Tibial nerve (tissue), 3 donors: Measurements from ENCODE around the gene SORBS1.

ENCODE experiments used
- POLR2A ChIP-seq, 2 donors: fragments of 450-650 bp; IDR thresholded peaks; one replicate each; pipeline ENCODE4 v1.6.1; 2017; ENCODE audit warnings: antibody characterized with exemption in 2 of 2, mild to moderate bottlenecking in 2 of 2, moderate library complexity in 2 of 2
- TF ChIP-seq, protein P1 (sequence below), 5 experiments: fragments of 200-600 bp in 3 of 5; fragments of 450-650 bp in 2 of 5; sonication (generic) in 3 of 5; IDR thresholded peaks; one replicate each; pipeline ENCODE4 v1.5.1; 2016 to 2019; ENCODE audit warnings: antibody characterized with exemption in 5 of 5, mild to moderate bottlenecking in 3 of 5, moderate library complexity in 2 of 5

DNA sequence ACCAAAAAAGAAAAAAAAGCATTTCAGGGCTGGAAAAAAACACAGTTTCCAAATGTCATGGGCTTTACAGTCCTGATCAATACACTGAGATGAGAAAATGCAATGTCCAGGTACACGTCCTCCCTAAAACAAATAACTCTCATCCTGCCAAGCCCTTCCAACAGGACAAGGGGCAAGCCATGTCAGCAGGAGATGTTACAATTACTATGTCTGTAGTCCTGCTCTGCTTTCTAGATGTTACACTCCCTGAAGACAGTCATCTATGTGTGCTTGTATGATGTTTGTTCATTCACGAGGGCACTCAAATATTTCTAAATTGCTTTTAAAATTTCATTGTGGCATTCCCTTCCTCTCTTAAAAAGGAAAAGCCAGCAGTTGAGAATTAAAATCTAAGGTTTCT is 103.2 kb downstream of the SORBS1 start:
- TF ChIP-seq, protein P1, sequence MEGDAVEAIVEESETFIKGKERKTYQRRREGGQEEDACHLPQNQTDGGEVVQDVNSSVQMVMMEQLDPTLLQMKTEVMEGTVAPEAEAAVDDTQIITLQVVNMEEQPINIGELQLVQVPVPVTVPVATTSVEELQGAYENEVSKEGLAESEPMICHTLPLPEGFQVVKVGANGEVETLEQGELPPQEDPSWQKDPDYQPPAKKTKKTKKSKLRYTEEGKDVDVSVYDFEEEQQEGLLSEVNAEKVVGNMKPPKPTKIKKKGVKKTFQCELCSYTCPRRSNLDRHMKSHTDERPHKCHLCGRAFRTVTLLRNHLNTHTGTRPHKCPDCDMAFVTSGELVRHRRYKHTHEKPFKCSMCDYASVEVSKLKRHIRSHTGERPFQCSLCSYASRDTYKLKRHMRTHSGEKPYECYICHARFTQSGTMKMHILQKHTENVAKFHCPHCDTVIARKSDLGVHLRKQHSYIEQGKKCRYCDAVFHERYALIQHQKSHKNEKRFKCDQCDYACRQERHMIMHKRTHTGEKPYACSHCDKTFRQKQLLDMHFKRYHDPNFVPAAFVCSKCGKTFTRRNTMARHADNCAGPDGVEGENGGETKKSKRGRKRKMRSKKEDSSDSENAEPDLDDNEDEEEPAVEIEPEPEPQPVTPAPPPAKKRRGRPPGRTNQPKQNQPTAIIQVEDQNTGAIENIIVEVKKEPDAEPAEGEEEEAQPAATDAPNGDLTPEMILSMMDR (IDR thresholded peaks at IDR 0.05) = no peak
- TF ChIP-seq POLR2A (IDR thresholded peaks at IDR 0.05) = no peak
